T-cell (primary cell): ENCODE data around the gene ZRANB1. TPM values are rescaled to one million over a fixed set of nuclear protein-coding genes. Genes with fewer than 3 reads are reported as not detected.

Source experiments
- ATAC-seq, 4 experiments: fragments of 200-7000 bp in 3 of 4; fragments of 150-1000 bp in 1 of 4; cut with Tn5 transposase; replicated peaks in 1 of 4; 1 replicate in 3 of 4; 2 replicates in 1 of 4; pipeline ENCODE4 v1.10.0; 2021; ENCODE audit warnings: moderate library complexity in 3 of 4, mild to moderate bottlenecking in 2 of 4, moderate number of reproducible peaks in 1 of 4
- CTCF ChIA-PET, 2 donors: fragments of 300-600 bp; sonication (Branson Sonifier 250); formaldehyde crosslinking; loops; one replicate each; lab custom pipeline; 2022; ENCODE audit warnings: antibody characterized with exemption in 2 of 2; lab: Charles Lee
- POLR2A ChIA-PET, 2 donors: fragments of 300-600 bp; sonication (Branson Sonifier 250); formaldehyde crosslinking; loops; one replicate each; lab custom pipeline; 2022; ENCODE audit warnings: antibody characterized with exemption in 2 of 2; lab: Charles Lee
- DNase-seq, 35 experiments: peaks; one replicate each; pipeline versions ENCODE4 v3.0.0 to v3.0.0-alpha.2; 2013 to 2023
- H3K27ac ChIP-seq: one replicate; pipeline ENCODE4 v1.5.1; 2013; ENCODE audit warnings: low read length
- H3K27me3 ChIP-seq, 2 experiments: replicated peaks in 1 of 2; 1 replicate in 1 of 2; 2 replicates in 1 of 2; pipeline versions ENCODE4 v1.6.1 to v1.7.0; 2013; ENCODE audit warnings: low read length in 1 of 2, mixed read lengths in 1 of 2; ENCODE audit not compliant: control insufficient read depth in 2 of 2, insufficient read depth in 2 of 2; ENCODE audit errors: extremely low read depth in 1 of 2
- H3K36me3 ChIP-seq, 2 donors: 1 replicate in 1 of 2; 2 replicates in 1 of 2; pipeline versions ENCODE4 v1.6.1 to v1.7.0; 2013; ENCODE audit warnings: low read length in 1 of 2; ENCODE audit not compliant: control insufficient read depth in 2 of 2, insufficient read depth in 1 of 2; ENCODE audit errors: extremely low read depth in 1 of 2
- H3K4me1 ChIP-seq, 2 experiments: 1 replicate in 1 of 2; 2 replicates in 1 of 2; pipeline versions ENCODE4 v1.6.1 to v1.7.0; 2013; ENCODE audit warnings: low read length in 2 of 2, mixed read lengths in 1 of 2; ENCODE audit not compliant: insufficient read depth in 2 of 2, control insufficient read depth in 1 of 2; ENCODE audit errors: extremely low read depth in 1 of 2
- H3K4me3 ChIP-seq, 2 donors: 1 replicate in 1 of 2; 2 replicates in 1 of 2; pipeline versions ENCODE4 v1.5.1 to v1.7.0; 2013; ENCODE audit warnings: mild to moderate bottlenecking in 2 of 2, low read length in 1 of 2, moderate library complexity in 1 of 2; ENCODE audit not compliant: control insufficient read depth in 1 of 2; ENCODE audit errors: extremely low read depth in 1 of 2
- H3K9me3 ChIP-seq: 2 replicates; pipeline ENCODE4 v1.7.0; 2013
- H3K27ac Mint-ChIP-seq, 2 donors: one replicate each; pipeline ENCODE4 v1.8.0; 2020 to 2021; ENCODE audit warnings: mild to moderate bottlenecking in 2 of 2, mixed read lengths in 2 of 2
- H3K27me3 Mint-ChIP-seq, 2 donors: one replicate each; pipeline ENCODE4 v1.8.0; 2021 to 2022; ENCODE audit warnings: mixed read lengths in 2 of 2
- H3K36me3 Mint-ChIP-seq: one replicate; pipeline ENCODE4 v1.8.0; 2021; ENCODE audit warnings: mixed read lengths
- H3K4me1 Mint-ChIP-seq, 3 donors: one replicate each; pipeline ENCODE4 v1.8.0; 2020 to 2022; ENCODE audit warnings: mixed read lengths in 3 of 3, mild to moderate bottlenecking in 1 of 3
- H3K4me3 Mint-ChIP-seq, 3 donors: one replicate each; pipeline ENCODE4 v1.8.0; 2020 to 2022; ENCODE audit warnings: mild to moderate bottlenecking in 3 of 3, mixed read lengths in 3 of 3, moderate library complexity in 3 of 3
- H3K9me3 Mint-ChIP-seq, 3 donors: one replicate each; pipeline ENCODE4 v1.8.0; 2020 to 2022; ENCODE audit warnings: mixed read lengths in 3 of 3
- WGBS: methylation state at CpG from one replicate; pipeline ENCODE4 v1.1.5; 2013; ENCODE audit warnings: missing lambda C conversion rate; ENCODE audit not compliant: insufficient coverage; 5-methylcytosine and 5-hydroxymethylcytosine counted together
- total RNA-seq, 35 experiments: library from RNA in 6 of 35; stranded (reverse) in 6 of 35; fragments of 120-200 nt in 1 of 35; gene quantifications; one replicate each; pipeline versions ENCODE4 v1.2.1 to v1.2.4 and lab custom pipeline; 2013 to 2026

Gene ZRANB1
- total RNA-seq, 5 donors from 2014 or later (not counting 1 experiment from before 2014, with no cell fraction given): 18.5 to 21.4 (median 19.1) TPM

DNA sequence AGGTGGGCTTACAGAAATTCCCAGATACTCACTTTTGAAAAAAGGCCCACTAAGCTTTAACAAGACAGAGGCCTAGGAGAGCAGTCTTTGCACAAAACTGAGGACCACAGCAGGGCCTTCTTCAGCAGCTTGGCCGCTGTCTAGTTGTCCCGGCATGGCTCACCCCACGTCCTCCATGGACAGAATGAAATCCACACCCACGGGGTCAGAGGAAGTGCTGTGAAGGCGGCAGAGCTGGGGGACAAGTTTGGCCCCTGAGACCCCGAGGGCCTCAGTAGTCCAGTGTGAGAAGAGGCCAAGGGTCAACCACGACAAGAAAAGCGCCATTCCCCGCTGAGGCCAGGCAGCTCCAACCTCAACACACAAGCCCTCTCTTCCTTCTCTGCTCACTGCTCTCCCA is 78.9 kb downstream of the ZRANB1 start:
- no peaks in the 10 kb centered on the region for H3K36me3 ChIP-seq
- ATAC-seq: no peak
- DNase-seq: no peak
- POLR2A ChIA-PET: no interaction called here
- WGBS: 84% methylated on average over 3 of the region's 9 CpGs
- Mint-ChIP-seq H3K4me3 (no peak overlapping the region), H3K27me3 (no peaks in the 10 kb centered on the region), H3K4me1 (peaks cover 0 to 1% (median 0%) of the 10 kb centered on the region in 3 donors), H3K9me3 (peaks cover 0 to 5% (median 0%) of the 10 kb centered on the region in 3 donors), H3K27ac (no peak overlapping the region), H3K36me3 (no peaks in the 10 kb centered on the region)
- CTCF ChIA-PET: no interaction called here
- no peak overlapping the region for H3K4me3 ChIP-seq
- peaks cover 0 to under 1% of the 10 kb centered on the region in 2 experiments for H3K4me1 ChIP-seq
- H3K27me3 ChIP-seq: peaks cover 0 to 12% of the 10 kb centered on the region in 2 experiments
- no peaks in the 10 kb centered on the region for H3K9me3 ChIP-seq
- H3K27ac ChIP-seq: no peak overlapping the region

- Histone ChIP-seq H3K36me3 (no peaks in the 10 kb centered on the region), H3K27ac (no peak overlapping the region), H3K9me3 (no peaks in the 10 kb centered on the region), H3K4me1 (no peaks in the 10 kb centered on the region), H3K27me3 (peaks cover 0 to 9% of the 10 kb centered on the region in 2 experiments), H3K4me3 (no peak overlapping the region)
- H3K9me3 Mint-ChIP-seq: peaks cover 0 to 5% (median 0%) of the 10 kb centered on the region in 3 donors
- ChIA-PET CTCF (no interaction called here), POLR2A (no interaction called here)
- no peaks in the 10 kb centered on the region for H3K36me3 Mint-ChIP-seq
- no peak for ATAC-seq
- H3K27me3 Mint-ChIP-seq: no peaks in the 10 kb centered on the region
- H3K27ac Mint-ChIP-seq: no peak overlapping the region
- no peak overlapping the region for H3K4me3 Mint-ChIP-seq
- 84% methylated on average over 17 of the region's 17 CpGs for WGBS
- H3K4me1 Mint-ChIP-seq: no peaks in the 10 kb centered on the region
- no peak for DNase-seq
Measured at GRCh38 chr10:125021686-125022344, 79.9 kb downstream of the ZRANB1 start.

- Mint-ChIP-seq H3K4me1 (no peaks in the 10 kb centered on the region), H3K27me3 (no peaks in the 10 kb centered on the region), H3K9me3 (peaks cover 0 to 5% (median 0%) of the 10 kb centered on the region in 3 donors), H3K4me3 (no peak overlapping the region), H3K27ac (no peak overlapping the region), H3K36me3 (no peaks in the 10 kb centered on the region)
- ChIA-PET CTCF (no interaction called here), POLR2A (no interaction called here)
- no peaks in the 10 kb centered on the region for H3K4me1 ChIP-seq
- ATAC-seq (no peak), DNase-seq (no peak)
- H3K27ac ChIP-seq: no peak overlapping the region
- no peak overlapping the region for H3K4me3 ChIP-seq
- WGBS: 77% methylated on average over 6 of the region's 8 CpGs
- peaks cover 0 to 9% of the 10 kb centered on the region in 2 experiments for H3K27me3 ChIP-seq
- H3K9me3 ChIP-seq: no peaks in the 10 kb centered on the region
- H3K36me3 ChIP-seq: no peaks in the 10 kb centered on the region
Measured at GRCh38 chr10:125022671-125023070, 80.7 kb downstream of the ZRANB1 start.

- DNase-seq: no peak
- H3K4me1 ChIP-seq: no peaks in the 10 kb centered on the region
- H3K36me3 Mint-ChIP-seq: no peaks in the 10 kb centered on the region
- no peak overlapping the region for H3K27ac Mint-ChIP-seq
- no peak overlapping the region for H3K27ac ChIP-seq
- no peak overlapping the region for H3K4me3 ChIP-seq
- H3K4me3 Mint-ChIP-seq: no peak overlapping the region
- no peaks in the 10 kb centered on the region for H3K4me1 Mint-ChIP-seq
- CTCF ChIA-PET: no interaction called here
- H3K27me3 ChIP-seq: peaks cover 0 to 9% of the 10 kb centered on the region in 2 experiments
- H3K27me3 Mint-ChIP-seq: no peaks in the 10 kb centered on the region
- no peaks in the 10 kb centered on the region for H3K9me3 ChIP-seq
- H3K36me3 ChIP-seq: no peaks in the 10 kb centered on the region
- POLR2A ChIA-PET: no interaction called here
- 91% methylated on average over 21 of the region's 21 CpGs for WGBS
- ATAC-seq: no peak
- peaks cover 0 to 5% (median 0%) of the 10 kb centered on the region in 3 donors for H3K9me3 Mint-ChIP-seq
Measured at GRCh38 chr10:125023255-125023654, 81.3 kb downstream of the ZRANB1 start.

GRCh38 chr10:125023862-125024496 is 82.1 kb downstream of the ZRANB1 start:
- Mint-ChIP-seq H3K4me3 (no peak overlapping the region), H3K36me3 (no peaks in the 10 kb centered on the region), H3K4me1 (no peaks in the 10 kb centered on the region), H3K9me3 (peaks cover 0 to 5% (median 0%) of the 10 kb centered on the region in 3 donors), H3K27ac (no peak overlapping the region), H3K27me3 (no peaks in the 10 kb centered on the region)
- DNase-seq: no peak
- no peaks in the 10 kb centered on the region for H3K9me3 ChIP-seq
- H3K4me3 ChIP-seq: no peak overlapping the region
- ChIA-PET POLR2A (no interaction called here), CTCF (no interaction called here)
- 91% methylated on average over 21 of the region's 26 CpGs for WGBS
- peaks cover 0 to 6% of the 10 kb centered on the region in 2 experiments for H3K27me3 ChIP-seq
- no peaks in the 10 kb centered on the region for H3K36me3 ChIP-seq
- no peak for ATAC-seq
- no peaks in the 10 kb centered on the region for H3K4me1 ChIP-seq
- H3K27ac ChIP-seq: no peak overlapping the region

GRCh38 chr10:125024497-125025234 is 82.7 kb downstream of the ZRANB1 start:
- Mint-ChIP-seq H3K27ac (no peak overlapping the region), H3K4me3 (no peak overlapping the region)
- 88% methylated on average over 10 of the region's 16 CpGs for WGBS

More at GRCh38 chr10:125024497-125025234, 82.7 kb downstream of the ZRANB1 start:
- H3K4me3 ChIP-seq: no peak overlapping the region
- Mint-ChIP-seq H3K27me3 (no peaks in the 10 kb centered on the region), H3K36me3 (no peaks in the 10 kb centered on the region), H3K9me3 (peaks cover 0 to under 1% (median 0%) of the 10 kb centered on the region in 3 donors), H3K4me1 (no peaks in the 10 kb centered on the region)
- CTCF ChIA-PET: interaction anchor here in 1 of 2 donors (0.8 kb wide), 1 partner anchor 23 kb away, joined by 3 read pairs; no protein-coding TSS in a partner anchor
- peaks cover 0 to 6% of the 10 kb centered on the region in 2 experiments for H3K27me3 ChIP-seq
- no peaks in the 10 kb centered on the region for H3K9me3 ChIP-seq
- no peak for DNase-seq
- H3K4me1 ChIP-seq: no peaks in the 10 kb centered on the region
- no peaks in the 10 kb centered on the region for H3K36me3 ChIP-seq
- POLR2A ChIA-PET: no interaction called here
- no peak overlapping the region for H3K27ac ChIP-seq
- ATAC-seq: no peak
